C4-2B (cell line): ENCODE measurements around the gene MKLN1.
A peak's percentile ranks its signal among the peaks of the same experiment; 100 is the strongest.

Experiments
- H3K27ac ChIP-seq: fragments of 450-650 bp; 2 replicates; pipeline ENCODE4 v1.5.1; 2017
- ZFX ChIP-seq: fragments of 450-650 bp; IDR thresholded peaks from 2 replicates; pipeline ENCODE4 v1.6.1; 2017
- TF ChIP-seq, protein P1 (sequence below): fragments of 450-650 bp; conservative IDR thresholded peaks from 2 replicates; pipeline ENCODE4 v1.5.1; 2017; ENCODE audit warnings: mild to moderate bottlenecking

MKLN1 gene

GRCh38 chr7:131506597-131506996 lies 178.9 kb downstream of the MKLN1 start:
- TF ChIP-seq, protein P1, sequence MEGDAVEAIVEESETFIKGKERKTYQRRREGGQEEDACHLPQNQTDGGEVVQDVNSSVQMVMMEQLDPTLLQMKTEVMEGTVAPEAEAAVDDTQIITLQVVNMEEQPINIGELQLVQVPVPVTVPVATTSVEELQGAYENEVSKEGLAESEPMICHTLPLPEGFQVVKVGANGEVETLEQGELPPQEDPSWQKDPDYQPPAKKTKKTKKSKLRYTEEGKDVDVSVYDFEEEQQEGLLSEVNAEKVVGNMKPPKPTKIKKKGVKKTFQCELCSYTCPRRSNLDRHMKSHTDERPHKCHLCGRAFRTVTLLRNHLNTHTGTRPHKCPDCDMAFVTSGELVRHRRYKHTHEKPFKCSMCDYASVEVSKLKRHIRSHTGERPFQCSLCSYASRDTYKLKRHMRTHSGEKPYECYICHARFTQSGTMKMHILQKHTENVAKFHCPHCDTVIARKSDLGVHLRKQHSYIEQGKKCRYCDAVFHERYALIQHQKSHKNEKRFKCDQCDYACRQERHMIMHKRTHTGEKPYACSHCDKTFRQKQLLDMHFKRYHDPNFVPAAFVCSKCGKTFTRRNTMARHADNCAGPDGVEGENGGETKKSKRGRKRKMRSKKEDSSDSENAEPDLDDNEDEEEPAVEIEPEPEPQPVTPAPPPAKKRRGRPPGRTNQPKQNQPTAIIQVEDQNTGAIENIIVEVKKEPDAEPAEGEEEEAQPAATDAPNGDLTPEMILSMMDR = no peak
- TF ChIP-seq ZFX = no peak
- H3K27ac ChIP-seq = no peak overlapping the region

GRCh38 chr7:131507592-131508331 lies 180.1 kb downstream of the MKLN1 start:
- no peak overlapping the region for H3K27ac ChIP-seq
- TF ChIP-seq ZFX = no peak
- TF ChIP-seq, protein P1 = peak; percentile 100

- TF ChIP-seq, protein P1 = no peak
- no peak for TF ChIP-seq ZFX
- no peak overlapping the region for H3K27ac ChIP-seq
These were observed 181.2 kb downstream of the MKLN1 start for GRCh38 chr7:131508754-131509486.

DNA sequence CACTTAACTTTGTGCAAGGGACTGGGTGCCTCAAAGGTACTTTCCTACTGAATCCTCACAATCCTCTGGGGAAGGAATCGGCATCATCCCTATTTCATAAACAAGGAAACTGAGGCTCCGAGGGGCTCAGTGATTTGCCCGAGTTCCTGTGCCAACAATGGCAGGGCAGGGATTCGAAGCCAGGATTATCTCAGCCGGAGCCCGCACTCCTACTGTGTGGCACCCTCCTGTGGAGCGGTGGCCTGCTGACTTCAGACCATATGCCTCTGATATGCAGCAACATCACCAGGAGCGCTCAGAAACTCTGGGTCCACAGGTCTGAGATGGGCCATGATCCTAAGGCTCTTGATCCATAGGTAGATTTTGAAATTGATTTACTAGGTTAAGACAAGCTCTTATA lies 182.1 kb downstream of the MKLN1 start:
- no peak overlapping the region for H3K27ac ChIP-seq
- TF ChIP-seq, protein P1 = no peak
- TF ChIP-seq ZFX = no peak

- TF ChIP-seq, protein P1 = no peak
- TF ChIP-seq ZFX = no peak
These were observed 183.4 kb downstream of the MKLN1 start for GRCh38 chr7:131511071-131511470.

GRCh38 chr7:131511774-131512535 lies 184.3 kb downstream of the MKLN1 start:
- H3K27ac ChIP-seq = no peak overlapping the region
- no peak for TF ChIP-seq ZFX
- TF ChIP-seq, protein P1 = no peak

More at GRCh38 chr7:131511071-131511470, 183.4 kb downstream of the MKLN1 start:
- H3K27ac ChIP-seq = no peak overlapping the region
